Measurements from ENCODE around the gene PRCC.

Gene PRCC

DNA sequence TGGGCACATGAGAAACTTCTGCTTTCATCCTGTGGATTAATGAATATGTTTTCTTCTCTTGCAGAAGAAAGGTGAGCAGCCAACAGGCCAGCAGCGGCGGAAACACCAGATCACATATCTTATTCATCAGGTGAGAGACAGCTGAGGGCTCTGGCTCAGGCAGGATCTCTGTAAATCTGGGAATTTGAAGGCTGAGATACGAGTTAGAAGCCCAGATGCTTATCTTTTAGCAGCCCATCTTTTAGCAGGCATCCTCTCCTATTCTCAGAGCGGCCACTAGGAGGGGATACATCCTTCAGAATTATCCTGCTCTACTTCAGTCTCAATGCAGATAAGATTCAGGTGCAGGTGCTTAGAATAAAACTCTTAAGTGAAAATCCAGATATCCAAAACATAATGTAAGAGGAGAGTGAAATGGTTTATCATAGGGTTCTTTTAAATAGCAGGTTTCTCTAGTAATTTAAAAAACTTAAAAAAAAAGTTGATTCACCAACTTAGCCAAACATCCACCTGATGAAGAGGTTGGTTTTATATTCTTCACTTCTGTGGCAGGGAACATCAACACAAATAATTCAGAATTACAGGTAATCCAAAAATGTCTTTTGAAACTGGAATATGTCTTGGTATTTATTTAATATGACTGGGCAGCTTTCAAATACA lies 30.0 kb downstream of the PRCC start:
- Histone ChIP-seq H3K36me3 (ENCODE audit: insufficient read depth, insufficient read length, low read length) (peaks cover 93% of the 10 kb centered on the region), H3K27me3 (ENCODE audit: insufficient read depth, insufficient read length) (no peaks in the 10 kb centered on the region), H3K4me3 (ENCODE audit: insufficient read length, low read depth) (no peak overlapping the region), H3K4me1 (ENCODE audit: insufficient read depth, insufficient read length) (peaks cover 4% of the 10 kb centered on the region), H3K9ac (ENCODE audit: insufficient read length, low read depth) (no peak overlapping the region), H3K9me3 (ENCODE audit: insufficient read depth, low read length) (no peaks in the 10 kb centered on the region)
- no peak for TF ChIP-seq YY1 (IDR thresholded peaks at IDR 0.05; ENCODE audit: insufficient read depth, insufficient read length)
- no peak for TF ChIP-seq ZNF274 (IDR thresholded peaks at IDR 0.05; ENCODE audit: low read depth, low read length)
- no peak for TF ChIP-seq SUZ12 (IDR thresholded peaks at IDR 0.05; ENCODE audit: extremely low read depth, insufficient read depth, insufficient read length)
- DNase-seq (ENCODE audit: low read depth, low spot score) = peak; percentile 68

DNA sequence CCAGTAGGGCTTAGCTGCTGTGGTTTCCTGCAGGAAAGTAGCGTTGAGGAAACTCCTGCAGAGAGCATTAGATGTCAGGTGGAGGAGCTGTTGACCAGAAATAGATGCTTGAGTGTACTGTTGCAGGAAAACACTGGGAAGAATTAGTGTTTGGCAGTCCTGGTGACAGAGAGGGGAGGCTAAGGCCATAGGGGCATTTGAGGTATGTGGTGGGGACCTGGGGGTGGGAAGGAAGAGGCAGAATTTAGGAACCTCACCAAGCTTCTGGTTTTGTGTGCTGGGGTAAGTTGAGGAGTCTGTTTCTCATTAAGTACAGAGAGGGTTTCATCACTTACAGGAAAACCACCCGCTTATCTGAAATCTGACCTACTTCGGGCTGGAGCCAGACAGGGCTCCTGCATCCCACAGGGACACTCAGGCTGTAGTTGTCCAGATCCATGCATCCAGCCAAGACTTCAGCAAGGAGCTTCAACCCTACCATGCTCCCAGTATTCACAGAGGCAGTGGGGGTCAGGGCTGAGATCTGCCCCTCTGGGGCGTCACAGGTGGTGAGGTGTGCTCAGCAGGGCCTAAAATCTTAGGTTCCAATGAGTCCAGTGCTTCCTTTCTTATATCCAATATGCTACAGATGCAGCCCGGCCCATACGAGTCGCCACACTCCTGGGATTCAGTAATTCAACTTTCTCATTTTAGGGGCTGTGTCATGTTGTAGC lies 34.2 kb downstream of the PRCC start:
- no peak for TF ChIP-seq ZNF274 (IDR thresholded peaks at IDR 0.05; ENCODE audit: low read depth, low read length)
- TF ChIP-seq YY1 (IDR thresholded peaks at IDR 0.05; ENCODE audit: insufficient read depth, insufficient read length) = no peak
- no peak for TF ChIP-seq SUZ12 (IDR thresholded peaks at IDR 0.05; ENCODE audit: extremely low read depth, insufficient read depth, insufficient read length)
- Histone ChIP-seq H3K4me1 (ENCODE audit: insufficient read depth, insufficient read length) (peaks cover 17% of the 10 kb centered on the region), H3K27me3 (ENCODE audit: insufficient read depth, insufficient read length) (no peaks in the 10 kb centered on the region), H3K9me3 (ENCODE audit: insufficient read depth, low read length) (no peaks in the 10 kb centered on the region), H3K4me3 (ENCODE audit: insufficient read length, low read depth) (no peak overlapping the region), H3K9ac (ENCODE audit: insufficient read length, low read depth) (no peak overlapping the region), H3K36me3 (ENCODE audit: insufficient read depth, insufficient read length, low read length) (peaks cover 70% of the 10 kb centered on the region)
- DNase-seq (ENCODE audit: low read depth, low spot score) = no peak

DNA sequence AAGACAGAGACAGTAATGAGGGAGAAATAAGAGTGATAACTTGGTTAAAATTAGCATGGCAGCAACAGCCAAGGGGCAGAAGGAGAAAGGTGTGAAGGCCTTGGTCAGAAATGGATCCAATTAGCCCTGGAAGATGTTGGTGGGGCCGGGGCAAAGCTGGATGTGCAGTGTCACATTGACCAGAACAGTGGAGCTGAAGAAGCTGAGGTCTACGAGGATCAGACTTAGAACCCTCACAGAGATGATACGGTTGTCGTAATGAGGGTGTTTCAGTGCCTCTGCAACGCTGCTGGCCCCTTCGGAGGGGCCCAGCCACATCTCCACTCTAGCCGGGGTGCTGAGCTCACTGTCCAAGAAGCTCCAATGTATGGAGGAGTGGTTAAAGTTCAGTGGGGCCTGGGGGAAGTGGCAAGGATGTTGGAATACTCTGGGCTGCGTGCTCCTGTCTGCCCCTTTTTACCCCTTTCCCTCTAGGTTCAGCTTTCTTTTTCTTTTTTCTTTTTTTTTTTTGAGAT lies 35.1 kb downstream of the PRCC start:
- H3K27me3 ChIP-seq (ENCODE audit: insufficient read depth, insufficient read length) = no peaks in the 10 kb centered on the region

DNA sequence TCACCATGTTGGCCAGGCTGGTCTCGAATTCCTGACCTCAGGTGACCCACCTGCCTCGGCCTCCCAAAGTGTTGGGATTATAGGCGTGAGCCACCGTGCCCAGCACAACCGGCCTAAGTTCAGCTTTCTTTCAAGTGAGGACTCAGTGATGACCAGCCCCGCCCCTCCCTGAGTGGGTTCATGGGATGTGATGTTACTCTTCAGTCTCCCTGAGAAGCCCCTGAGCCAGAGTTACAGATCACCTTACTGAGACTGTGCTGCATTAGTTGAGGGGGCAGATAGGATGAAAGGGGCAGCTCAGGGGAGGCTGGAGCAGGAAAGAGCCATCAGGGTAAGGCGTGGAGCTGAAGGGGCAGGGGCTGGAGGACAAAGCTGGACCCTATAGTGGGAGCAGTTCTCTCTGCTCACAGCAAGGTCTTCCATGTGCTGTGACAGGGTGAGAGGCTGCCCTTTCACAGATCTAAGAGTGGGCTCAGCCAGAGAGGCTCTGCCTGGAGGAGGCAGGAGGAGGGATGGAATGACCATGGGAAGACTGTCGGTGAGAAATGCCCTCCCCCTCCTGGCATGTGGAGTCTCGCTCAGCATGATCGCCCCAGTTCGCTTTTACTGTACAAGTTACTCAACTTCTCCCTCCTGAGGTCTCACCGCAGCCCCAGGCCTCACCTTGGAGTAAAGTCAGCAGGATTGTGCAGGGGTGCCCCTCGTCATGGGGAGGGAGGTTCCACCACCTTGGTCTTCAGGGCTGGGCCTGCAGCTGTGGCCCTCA lies 35.9 kb downstream of the PRCC start:
- no peaks in the 10 kb centered on the region for H3K27me3 ChIP-seq (ENCODE audit: insufficient read depth, insufficient read length)
- DNase-seq (ENCODE audit: low read depth, low spot score) = no peak
- no peak overlapping the region for H3K4me3 ChIP-seq (ENCODE audit: insufficient read length, low read depth)
- no peaks in the 10 kb centered on the region for H3K9me3 ChIP-seq (ENCODE audit: insufficient read depth, low read length)
- H3K4me1 ChIP-seq (ENCODE audit: insufficient read depth, insufficient read length) = peaks cover 15% of the 10 kb centered on the region
- peaks cover 62% of the 10 kb centered on the region for H3K36me3 ChIP-seq (ENCODE audit: insufficient read depth, insufficient read length, low read length)
- no peak overlapping the region for H3K9ac ChIP-seq (ENCODE audit: insufficient read length, low read depth)
- TF ChIP-seq YY1 (IDR thresholded peaks at IDR 0.05; ENCODE audit: insufficient read depth, insufficient read length) (no peak), ZNF274 (IDR thresholded peaks at IDR 0.05; ENCODE audit: low read depth, low read length) (no peak), SUZ12 (IDR thresholded peaks at IDR 0.05; ENCODE audit: extremely low read depth, insufficient read depth, insufficient read length) (no peak)

More for the DNA sequence above, 35.1 kb downstream of the PRCC start:
- no peak for TF ChIP-seq SUZ12 (IDR thresholded peaks at IDR 0.05; ENCODE audit: extremely low read depth, insufficient read depth, insufficient read length)
- TF ChIP-seq ZNF274 (IDR thresholded peaks at IDR 0.05; ENCODE audit: low read depth, low read length) = no peak
- no peak for TF ChIP-seq YY1 (IDR thresholded peaks at IDR 0.05; ENCODE audit: insufficient read depth, insufficient read length)
- Histone ChIP-seq H3K4me3 (ENCODE audit: insufficient read length, low read depth) (no peak overlapping the region), H3K36me3 (ENCODE audit: insufficient read depth, insufficient read length, low read length) (peaks cover 69% of the 10 kb centered on the region), H3K9me3 (ENCODE audit: insufficient read depth, low read length) (no peaks in the 10 kb centered on the region), H3K4me1 (ENCODE audit: insufficient read depth, insufficient read length) (peaks cover 15% of the 10 kb centered on the region), H3K9ac (ENCODE audit: insufficient read length, low read depth) (no peak overlapping the region)
- DNase-seq (ENCODE audit: low read depth, low spot score) = no peak

DNA sequence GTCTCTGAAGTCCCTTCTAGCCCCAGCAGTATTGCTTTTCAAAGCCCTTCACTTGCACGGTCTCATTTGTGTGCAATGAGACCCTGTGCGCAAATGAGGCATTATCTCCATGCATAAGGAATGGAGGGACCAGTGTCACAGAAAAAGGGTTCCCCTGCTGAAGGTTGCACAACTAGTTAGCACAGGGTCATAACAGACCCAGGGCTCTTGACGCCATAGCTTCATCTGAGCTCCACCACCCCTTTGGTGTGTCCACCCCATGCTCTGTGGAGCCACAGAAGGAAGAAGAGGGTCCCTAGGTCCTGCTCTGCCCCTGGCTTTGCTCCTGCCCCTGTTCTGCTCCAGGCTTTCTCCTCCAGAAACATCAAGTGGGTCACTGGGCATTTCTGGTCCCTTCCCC lies 36.7 kb downstream of the PRCC start:
- peaks cover 17% of the 10 kb centered on the region for H3K4me1 ChIP-seq (ENCODE audit: insufficient read depth, insufficient read length)
- H3K9me3 ChIP-seq (ENCODE audit: insufficient read depth, low read length) = no peaks in the 10 kb centered on the region
- H3K27me3 ChIP-seq (ENCODE audit: insufficient read depth, insufficient read length) = no peaks in the 10 kb centered on the region
- H3K4me3 ChIP-seq (ENCODE audit: insufficient read length, low read depth) = no peak overlapping the region
- H3K9ac ChIP-seq (ENCODE audit: insufficient read length, low read depth) = no peak overlapping the region
- TF ChIP-seq YY1 (IDR thresholded peaks at IDR 0.05; ENCODE audit: insufficient read depth, insufficient read length) (no peak), SUZ12 (IDR thresholded peaks at IDR 0.05; ENCODE audit: extremely low read depth, insufficient read depth, insufficient read length) (no peak), ZNF274 (IDR thresholded peaks at IDR 0.05; ENCODE audit: low read depth, low read length) (no peak)
- no peak for DNase-seq (ENCODE audit: low read depth, low spot score)
- H3K36me3 ChIP-seq (ENCODE audit: insufficient read depth, insufficient read length, low read length) = peaks cover 60% of the 10 kb centered on the region

DNA sequence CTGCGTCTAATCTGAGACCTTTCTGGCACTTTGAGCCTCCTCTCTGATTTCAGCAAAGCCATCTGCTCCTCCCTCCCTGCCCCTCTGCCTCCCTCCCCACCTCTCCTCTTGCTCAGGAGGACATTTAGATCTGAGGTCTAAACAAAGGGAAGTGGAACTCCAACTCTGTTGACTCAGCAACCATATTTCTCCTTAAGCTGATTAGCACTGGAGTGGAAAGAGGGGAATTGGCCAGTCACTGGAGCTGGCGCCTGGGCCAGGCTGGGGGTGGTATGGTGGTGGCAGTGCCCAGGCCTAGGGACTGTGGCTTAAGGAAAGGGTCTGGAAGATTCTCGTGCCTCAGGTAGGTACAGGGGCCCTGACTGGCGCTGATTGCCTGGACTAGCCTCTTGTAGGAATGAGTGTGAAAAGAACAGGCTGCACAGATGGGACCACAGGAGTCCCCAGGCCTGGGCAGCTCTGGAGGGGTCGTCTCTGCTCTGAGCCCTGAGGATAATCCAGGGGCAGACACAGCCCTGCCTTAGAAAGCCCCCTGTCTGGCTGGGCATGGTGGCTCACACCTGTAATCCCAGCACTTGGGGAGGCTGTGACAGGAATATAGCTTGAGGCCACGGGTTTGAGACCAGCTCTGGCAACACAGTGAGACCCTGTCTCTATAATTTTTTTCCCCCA lies 37.4 kb downstream of the PRCC start:
- Histone ChIP-seq H3K4me1 (ENCODE audit: insufficient read depth, insufficient read length) (peaks cover 22% of the 10 kb centered on the region), H3K27me3 (ENCODE audit: insufficient read depth, insufficient read length) (no peaks in the 10 kb centered on the region), H3K36me3 (ENCODE audit: insufficient read depth, insufficient read length, low read length) (peaks cover 53% of the 10 kb centered on the region), H3K9ac (ENCODE audit: insufficient read length, low read depth) (peak overlapping the region; percentile 12), H3K4me3 (ENCODE audit: insufficient read length, low read depth) (no peak overlapping the region), H3K9me3 (ENCODE audit: insufficient read depth, low read length) (no peaks in the 10 kb centered on the region)
- DNase-seq (ENCODE audit: low read depth, low spot score) = no peak
- no peak for TF ChIP-seq ZNF274 (IDR thresholded peaks at IDR 0.05; ENCODE audit: low read depth, low read length)
- no peak for TF ChIP-seq SUZ12 (IDR thresholded peaks at IDR 0.05; ENCODE audit: extremely low read depth, insufficient read depth, insufficient read length)
- TF ChIP-seq YY1 (IDR thresholded peaks at IDR 0.05; ENCODE audit: insufficient read depth, insufficient read length) = no peak
